Coronary artery (tissue), 2 donors: ENCODE measurements around the gene ERCC6L2.

Source experiments
- DNase-seq: peaks from one replicate; pipeline ENCODE4 v3.0.0-alpha.2; 2017; ENCODE audit warnings: low spot score
- H3K27ac ChIP-seq, 2 donors: fragments of 200-600 bp; sonication (generic); one replicate each; pipeline ENCODE4 v1.5.1; 2016 to 2019
- H3K4me3 ChIP-seq: fragments of 200-600 bp; sonication (generic); 2 replicates; pipeline ENCODE4 v1.5.1; 2016; ENCODE audit warnings: mild to moderate bottlenecking, moderate library complexity
- TF ChIP-seq, protein P1 (sequence below): fragments of 200-600 bp; sonication (generic); IDR thresholded peaks from one replicate; pipeline ENCODE4 v1.5.1; 2019; ENCODE audit warnings: antibody characterized with exemption

Gene ERCC6L2

GRCh38 chr9:95864852-95865580 lies 10.5 kb upstream of the ERCC6L2 start:
- no peak for DNase-seq
- TF ChIP-seq, protein P1, sequence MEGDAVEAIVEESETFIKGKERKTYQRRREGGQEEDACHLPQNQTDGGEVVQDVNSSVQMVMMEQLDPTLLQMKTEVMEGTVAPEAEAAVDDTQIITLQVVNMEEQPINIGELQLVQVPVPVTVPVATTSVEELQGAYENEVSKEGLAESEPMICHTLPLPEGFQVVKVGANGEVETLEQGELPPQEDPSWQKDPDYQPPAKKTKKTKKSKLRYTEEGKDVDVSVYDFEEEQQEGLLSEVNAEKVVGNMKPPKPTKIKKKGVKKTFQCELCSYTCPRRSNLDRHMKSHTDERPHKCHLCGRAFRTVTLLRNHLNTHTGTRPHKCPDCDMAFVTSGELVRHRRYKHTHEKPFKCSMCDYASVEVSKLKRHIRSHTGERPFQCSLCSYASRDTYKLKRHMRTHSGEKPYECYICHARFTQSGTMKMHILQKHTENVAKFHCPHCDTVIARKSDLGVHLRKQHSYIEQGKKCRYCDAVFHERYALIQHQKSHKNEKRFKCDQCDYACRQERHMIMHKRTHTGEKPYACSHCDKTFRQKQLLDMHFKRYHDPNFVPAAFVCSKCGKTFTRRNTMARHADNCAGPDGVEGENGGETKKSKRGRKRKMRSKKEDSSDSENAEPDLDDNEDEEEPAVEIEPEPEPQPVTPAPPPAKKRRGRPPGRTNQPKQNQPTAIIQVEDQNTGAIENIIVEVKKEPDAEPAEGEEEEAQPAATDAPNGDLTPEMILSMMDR, result no peak
- Histone ChIP-seq H3K4me3 (no peak overlapping the region), H3K27ac (no peak overlapping the region)

DNA sequence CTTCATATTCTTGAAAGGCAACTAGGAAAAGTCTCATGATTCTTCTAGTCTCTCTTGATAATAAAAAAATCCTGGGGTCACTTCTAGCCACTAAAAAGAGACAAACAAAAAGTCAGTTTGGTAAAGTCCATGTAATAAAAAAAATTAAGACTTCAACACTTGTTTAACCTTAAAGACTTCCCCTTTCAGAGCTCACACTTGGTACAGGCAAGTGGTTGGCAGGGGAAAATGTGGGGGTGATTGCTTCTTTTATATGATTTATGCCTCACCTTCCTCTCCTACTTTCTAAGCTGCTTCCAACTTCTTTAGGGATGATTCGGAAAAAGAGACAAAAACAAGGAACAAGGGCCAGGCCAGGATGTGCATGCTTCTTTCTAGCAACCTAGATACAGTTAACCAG lies 5.1 kb upstream of the ERCC6L2 start:
- no peak overlapping the region for H3K27ac ChIP-seq
- no peak for DNase-seq
- TF ChIP-seq, protein P1, result no peak
- no peak overlapping the region for H3K4me3 ChIP-seq

- no peak for DNase-seq
These were observed 4.6 kb upstream of the ERCC6L2 start for GRCh38 chr9:95870906-95871305.

GRCh38 chr9:95874303-95874988 lies 1.0 kb upstream of the ERCC6L2 start:
- H3K4me3 ChIP-seq, result no peak overlapping the region
- no peak for DNase-seq
- TF ChIP-seq, protein P1, result no peak
- peak overlapping the region in 1 of 2 donors; percentile 99 for H3K27ac ChIP-seq

More at GRCh38 chr9:95870906-95871305, 4.6 kb upstream of the ERCC6L2 start:
- H3K27ac ChIP-seq, result no peak overlapping the region
- H3K4me3 ChIP-seq, result no peak overlapping the region
- TF ChIP-seq, protein P1, result no peak

DNA sequence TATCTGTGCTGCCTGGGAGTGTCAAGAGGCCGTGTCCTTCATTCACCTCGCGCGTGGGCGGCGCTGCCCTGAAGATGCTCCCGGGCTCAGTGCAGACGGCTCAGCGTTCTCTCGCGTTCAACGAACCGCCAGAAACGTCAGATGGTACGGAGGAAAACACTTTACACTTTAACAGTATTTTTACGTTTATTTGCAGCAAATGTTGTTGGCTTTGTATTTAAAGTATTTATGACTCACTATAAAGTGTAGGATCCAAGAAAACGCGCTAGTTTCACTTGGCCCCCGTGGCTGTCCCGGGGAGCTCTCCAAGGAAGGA lies 544 bp upstream of the ERCC6L2 start:
- TF ChIP-seq, protein P1, result no peak
- Histone ChIP-seq H3K27ac (peak overlapping the region in 1 of 2 donors; percentile 99), H3K4me3 (no peak overlapping the region)
- DNase-seq, result peak; percentile 76

- peak overlapping the region in 1 of 2 donors; percentile 99 for H3K27ac ChIP-seq
These were observed 600 bp downstream of the ERCC6L2 start for GRCh38 chr9:95876138-95876444.

More at GRCh38 chr9:95876138-95876444, 600 bp downstream of the ERCC6L2 start:
- no peak overlapping the region for H3K4me3 ChIP-seq
- DNase-seq, result no peak
- TF ChIP-seq, protein P1, result no peak
